GM23248 (cell line): ENCODE measurements around the gene UBAC2. TPM values are rescaled to one million over a fixed set of nuclear protein-coding genes. Genes with fewer than 3 reads are reported as not detected.

Experiments used
- DNase-seq: peaks from one replicate; pipeline ENCODE4 v3.0.0-alpha.2; 2015
- H2AFZ ChIP-seq: fragments of 200-600 bp; sonication (generic); 2 replicates; pipeline ENCODE4 v1.6.1; 2016; ENCODE audit warnings: antibody characterized with exemption
- H3F3A ChIP-seq: fragments of 200-600 bp; sonication (generic); 2 replicates; pipeline ENCODE4 v1.6.1; 2016; ENCODE audit warnings: mild to moderate bottlenecking, antibody characterized with exemption, mixed run types; ENCODE audit not compliant: insufficient read depth
- H3K27ac ChIP-seq: fragments of 200-600 bp; sonication (generic); 2 replicates; pipeline ENCODE4 v1.5.1; 2016; ENCODE audit warnings: mild to moderate bottlenecking
- H3K27me3 ChIP-seq: fragments of 200-600 bp; sonication (generic); replicated peaks from 2 replicates; pipeline ENCODE4 v1.6.1; 2016; ENCODE audit warnings: mild to moderate bottlenecking; ENCODE audit not compliant: insufficient read depth
- H3K36me3 ChIP-seq: fragments of 200-600 bp; sonication (generic); 2 replicates; pipeline ENCODE4 v1.6.1; 2016; ENCODE audit warnings: low read depth, mild to moderate bottlenecking
- H3K4me1 ChIP-seq: fragments of 200-600 bp; sonication (generic); 2 replicates; pipeline ENCODE4 v1.6.1; 2016; ENCODE audit warnings: mild to moderate bottlenecking; ENCODE audit not compliant: insufficient read depth
- H3K4me2 ChIP-seq: fragments of 200-600 bp; sonication (generic); one replicate; pipeline ENCODE4 v1.6.1; 2016; ENCODE audit warnings: mild to moderate bottlenecking; ENCODE audit not compliant: unreplicated experiment
- H3K4me3 ChIP-seq: fragments of 200-600 bp; sonication (generic); 2 replicates; pipeline ENCODE4 v1.5.1; 2016; ENCODE audit warnings: mild to moderate bottlenecking
- H3K79me2 ChIP-seq: fragments of 200-600 bp; sonication (generic); 2 replicates; pipeline ENCODE4 v1.6.1; 2016; ENCODE audit warnings: mild to moderate bottlenecking; ENCODE audit not compliant: insufficient read depth
- H3K9ac ChIP-seq: fragments of 200-600 bp; sonication (generic); 2 replicates; pipeline ENCODE4 v1.6.1; 2016; ENCODE audit warnings: mild to moderate bottlenecking
- H3K9me2 ChIP-seq: fragments of 200-600 bp; sonication (generic); 2 replicates; pipeline ENCODE4 v1.6.1; 2016; ENCODE audit warnings: mixed run types, mild to moderate bottlenecking, moderate library complexity; ENCODE audit not compliant: insufficient read depth
- H3K9me3 ChIP-seq: fragments of 200-600 bp; sonication (generic); one replicate; pipeline ENCODE4 v1.6.1; 2017; ENCODE audit warnings: low read depth
- H4K20me1 ChIP-seq: fragments of 200-600 bp; sonication (generic); 2 replicates; pipeline ENCODE4 v1.6.0; 2016; ENCODE audit not compliant: insufficient read depth
- EZH2 ChIP-seq: fragments of 200-600 bp; sonication (generic); IDR thresholded peaks from 2 replicates; pipeline ENCODE4 v1.6.1; 2018; ENCODE audit warnings: antibody characterized with exemption, mild to moderate bottlenecking; ENCODE audit not compliant: insufficient read depth, poor library complexity, severe bottlenecking
- EZH2phosphoT487 ChIP-seq: fragments of 200-600 bp; sonication (generic); IDR thresholded peaks from 2 replicates; pipeline ENCODE4 v1.6.1; 2018; ENCODE audit warnings: antibody characterized with exemption, moderate library complexity, mild to moderate bottlenecking, low read depth; ENCODE audit not compliant: insufficient read depth
- WGBS, 2 experiments: methylation state at CpG; one replicate each; pipeline ENCODE4 v1.1.6; 2015 to 2017; ENCODE audit warnings: low lambda C conversion rate in 2 of 2, low coverage in 1 of 2; ENCODE audit errors: missing lambda C conversion rate in 2 of 2; 5-methylcytosine and 5-hydroxymethylcytosine counted together
- in situ Hi-C: fragments of 300-500 bp; cut with MboI; formaldehyde crosslinking; loops from 2 replicates; pipeline ENCODE4 v1.15.0; 2020
- polyA plus RNA-seq: library from polyadenylated mRNA; unstranded; fragments of >200 nt; fragmentation: Nextera tagmentation; extraction: Ambion mirVana; gene quantifications from 2 replicates; pipeline ENCODE4 v1.2.1, GENCODE V29; 2016
- total RNA-seq: library from RNA; depleted of rRNA; stranded (reverse); fragments of >200 nt; shearing (Covaris generic); gene quantifications from 2 replicates; pipeline ENCODE4 v1.2.3, GENCODE V29; 2014

UBAC2 gene
- total and polyA plus RNA-seq, 2 experiments from 2014 or later, result 66.1 to 95.9 TPM

- Histone ChIP-seq H3K79me2 (0 out of 2 replicates have a peak, but pooled peaks cover 8% of the 10 kb centered on the region), H3K36me3 (no peaks in the 10 kb centered on the region), H4K20me1 (no peaks in the 10 kb centered on the region), H3K27ac (no peak overlapping the region), H2AFZ (no peak overlapping the region), H3K9ac (no peak overlapping the region), H3K9me3 (no peaks in the 10 kb centered on the region), H3K4me3 (no peak overlapping the region), H3K9me2 (no peaks in the 10 kb centered on the region), H3F3A (peaks cover 2% of the 10 kb centered on the region; the same call in 1 of the 2 replicates), H3K27me3 (no peaks in the 10 kb centered on the region), H3K4me2 (no peak overlapping the region), H3K4me1 (peaks cover 7% of the 10 kb centered on the region)
- 86 to 89% methylated on average over 5 of the region's 5 CpGs for WGBS, 2 experiments
- TF ChIP-seq EZH2phosphoT487 (no peak), EZH2 (no peak)
- in situ Hi-C loops, result no loop called here
- DNase-seq, result no peak
Measured at GRCh38 chr13:99250982-99251825, 50.5 kb downstream of the UBAC2 start.

DNA sequence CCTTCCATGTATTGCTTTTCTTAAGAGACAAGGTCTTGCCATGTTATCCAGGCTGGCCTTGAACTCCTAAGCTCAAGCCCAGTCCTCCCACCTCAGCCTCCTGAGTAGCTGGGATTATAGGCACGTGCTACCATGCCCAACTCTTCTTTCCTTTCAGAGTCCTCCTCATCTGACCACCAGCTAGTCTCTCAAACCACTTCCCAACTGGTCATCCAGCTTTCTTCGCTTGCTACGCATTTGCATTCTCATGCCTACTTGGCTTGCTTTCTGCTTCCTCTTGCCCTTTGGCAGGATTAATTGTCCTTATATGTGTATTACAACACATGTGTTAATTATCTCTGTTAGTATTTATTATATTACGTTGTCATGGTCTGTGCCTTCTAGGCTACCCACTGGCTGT is 51.3 kb downstream of the UBAC2 start:
- Histone ChIP-seq H3K27ac (no peak overlapping the region), H3K27me3 (no peaks in the 10 kb centered on the region), H3F3A (no peaks in the 10 kb centered on the region), H3K79me2 (0 out of 2 replicates have a peak, but pooled peaks cover 8% of the 10 kb centered on the region), H3K9ac (no peak overlapping the region), H3K4me1 (peaks cover 12% of the 10 kb centered on the region), H2AFZ (no peak overlapping the region), H3K9me3 (no peaks in the 10 kb centered on the region), H3K36me3 (no peaks in the 10 kb centered on the region), H3K4me3 (no peak overlapping the region), H3K9me2 (no peaks in the 10 kb centered on the region), H3K4me2 (no peak overlapping the region), H4K20me1 (no peaks in the 10 kb centered on the region)
- no peak for TF ChIP-seq EZH2
- TF ChIP-seq EZH2phosphoT487, result no peak
- in situ Hi-C loops, result no loop called here
- DNase-seq, result no peak
- WGBS, 2 experiments, result 96 to 98% methylated on average over 4 of the region's 4 CpGs

GRCh38 chr13:99254830-99255229 is 54.2 kb downstream of the UBAC2 start:
- Histone ChIP-seq H4K20me1 (no peaks in the 10 kb centered on the region), H3K36me3 (no peaks in the 10 kb centered on the region), H3K4me3 (no peak overlapping the region), H3K9ac (no peak overlapping the region), H3K9me2 (no peaks in the 10 kb centered on the region), H2AFZ (no peak overlapping the region), H3K79me2 (0 out of 2 replicates have a peak, but pooled peaks cover 12% of the 10 kb centered on the region), H3K9me3 (no peaks in the 10 kb centered on the region), H3K27ac (no peak overlapping the region), H3K4me1 (peaks cover 19% of the 10 kb centered on the region), H3K27me3 (no peaks in the 10 kb centered on the region), H3K4me2 (no peak overlapping the region), H3F3A (no peaks in the 10 kb centered on the region)
- TF ChIP-seq EZH2, result no peak
- TF ChIP-seq EZH2phosphoT487, result no peak
- in situ Hi-C loops, result no loop called here
- DNase-seq, result no peak
- 83 to 84% methylated on average over 14 of the region's 14 CpGs for WGBS, 2 experiments

- Histone ChIP-seq H3K79me2 (0 out of 2 replicates have a peak, but pooled peaks cover 12% of the 10 kb centered on the region), H3K36me3 (no peaks in the 10 kb centered on the region), H4K20me1 (no peaks in the 10 kb centered on the region), H2AFZ (no peak overlapping the region), H3K9me3 (no peaks in the 10 kb centered on the region), H3F3A (no peaks in the 10 kb centered on the region), H3K4me1 (peaks cover 23% of the 10 kb centered on the region), H3K4me3 (no peak overlapping the region), H3K9ac (no peak overlapping the region), H3K4me2 (no peak overlapping the region), H3K27ac (no peak overlapping the region), H3K27me3 (no peaks in the 10 kb centered on the region), H3K9me2 (no peaks in the 10 kb centered on the region)
- no peak for TF ChIP-seq EZH2phosphoT487
- no peak for TF ChIP-seq EZH2
- DNase-seq, result no peak
- 73 to 75% methylated on average over 10 of the region's 10 CpGs for WGBS, 2 experiments
- in situ Hi-C loops, result no loop called here
Measured at GRCh38 chr13:99255271-99255670, 54.6 kb downstream of the UBAC2 start.
